Endothelial cell of umbilical vein (primary cell): Measurements from ENCODE around the gene ZSCAN1. TPM values are rescaled to one million over a fixed set of nuclear protein-coding genes. Genes with fewer than 3 reads are reported as not detected.

Experiments used
- BruUV-seq: library from RNA; stranded (reverse); fragments of 400-500 nt; replicated peaks from 2 replicates; lab custom pipeline; 2021; lab: Mats Ljungman, UMichigan
- CTCF ChIA-PET: fragments of 300-600, 350-600 bp; sonication (Branson Sonifier 250); formaldehyde crosslinking; loops from one replicate; lab custom pipeline; 2021; ENCODE audit warnings: antibody characterized with exemption, inconsistent platforms; lab: Charles Lee
- POLR2A ChIA-PET: fragments of 300-600, 350-600 bp; sonication (Branson Sonifier 250); formaldehyde crosslinking; loops from one replicate; lab custom pipeline; 2021; ENCODE audit warnings: antibody characterized with exemption, inconsistent platforms; lab: Charles Lee
- DNase-seq: peaks from one replicate; pipeline ENCODE4 v3.0.0-alpha.2; 2011; ENCODE audit warnings: low read depth, low spot score
- FAIRE-seq: peaks from 2 replicates; lab custom pipeline; 2011; peaks lifted over from hg19 to GRCh38; lab: Jason Lieb, UNC
- H2AFZ ChIP-seq: 2 replicates; pipeline ENCODE4 v1.6.0; 2012; ENCODE audit warnings: low read depth, low read length, control low read depth, inconsistent platforms
- H3K27ac ChIP-seq: 2 replicates; pipeline ENCODE4 v1.5.1; 2011; ENCODE audit warnings: low read depth, mild to moderate bottlenecking, control low read depth, low read length, moderate library complexity; ENCODE audit not compliant: insufficient read depth
- H3K27me3 ChIP-seq, 2 experiments: 2 replicates each; pipeline versions ENCODE4 v1.6.0 to v1.6.1; 2011; ENCODE audit warnings: low read length in 2 of 2, mixed read lengths in 1 of 2; ENCODE audit not compliant: control insufficient read depth in 2 of 2, insufficient read depth in 2 of 2
- H3K36me3 ChIP-seq, 2 experiments: 2 replicates in 1 of 2; 3 replicates in 1 of 2; pipeline ENCODE4 v1.5.1; 2011; ENCODE audit warnings: low read length in 2 of 2, mild to moderate bottlenecking in 1 of 2, moderate library complexity in 1 of 2; ENCODE audit not compliant: control insufficient read depth in 2 of 2, insufficient read depth in 2 of 2; ENCODE audit errors: extremely low read depth in 1 of 2
- H3K4me1 ChIP-seq: 3 replicates; pipeline ENCODE4 v1.5.1; 2011; ENCODE audit warnings: mild to moderate bottlenecking, low read length; ENCODE audit not compliant: control insufficient read depth, insufficient read depth; ENCODE audit errors: extremely low read depth
- H3K4me2 ChIP-seq: 2 replicates; pipeline ENCODE4 v1.6.1; 2011; ENCODE audit warnings: low read length, control low read depth, mixed read lengths; ENCODE audit not compliant: insufficient read depth
- H3K4me3 ChIP-seq, 3 experiments: fragments of 200-600 bp in 1 of 3; sonication (generic), shearing (Covaris generic) in 1 of 3; replicated peaks in 1 of 3; 2 replicates each; pipeline ENCODE4 v1.5.1; 2011 to 2016; ENCODE audit warnings: control low read depth in 3 of 3, low read length in 3 of 3, mild to moderate bottlenecking in 2 of 3, inconsistent platforms in 1 of 3, low read depth in 1 of 3, moderate library complexity in 1 of 3; ENCODE audit not compliant: insufficient read depth in 1 of 3
- H3K79me2 ChIP-seq: 2 replicates; pipeline ENCODE4 v1.6.0; 2012; ENCODE audit warnings: low read length, inconsistent platforms; ENCODE audit not compliant: control insufficient read depth, insufficient read depth
- H3K9ac ChIP-seq: replicated peaks from 2 replicates; pipeline ENCODE3; 2011; ENCODE audit warnings: low read length, control low read depth; ENCODE audit not compliant: insufficient read depth; ENCODE audit errors: extremely low read depth
- H3K9me1 ChIP-seq: replicated peaks from 3 replicates; pipeline ENCODE4 v1.6.0; 2011; ENCODE audit warnings: mild to moderate bottlenecking, low read length; ENCODE audit not compliant: control insufficient read depth, insufficient read depth; ENCODE audit errors: extremely low read depth
- H3K9me3 ChIP-seq: replicated peaks from 2 replicates; pipeline ENCODE4 v1.5.1; 2012; ENCODE audit warnings: low read length, inconsistent platforms; ENCODE audit not compliant: control insufficient read depth, insufficient read depth
- H4K20me1 ChIP-seq: replicated peaks from 2 replicates; pipeline ENCODE3; 2011; ENCODE audit warnings: mild to moderate bottlenecking, low read length; ENCODE audit not compliant: control insufficient read depth, insufficient read depth; ENCODE audit errors: extremely low read depth
- FOS ChIP-seq: IDR thresholded peaks from 2 replicates; pipeline ENCODE4 v1.6.1; 2011; ENCODE audit warnings: mild to moderate bottlenecking, low read length, moderate library complexity, borderline replicate concordance; ENCODE audit not compliant: insufficient read depth
- GATA2 ChIP-seq: IDR thresholded peaks from 2 replicates; pipeline ENCODE4 v1.7.0; 2011; ENCODE audit warnings: low read depth, mild to moderate bottlenecking, moderate library complexity, mixed read lengths, low read length; ENCODE audit not compliant: insufficient read length, insufficient read depth
- JUN ChIP-seq: IDR thresholded peaks from 2 replicates; pipeline ENCODE4 v1.6.1; 2011; ENCODE audit warnings: borderline replicate concordance, low read depth; ENCODE audit not compliant: insufficient read length, insufficient read depth
- MAX ChIP-seq: IDR thresholded peaks from 2 replicates; pipeline ENCODE4 v1.6.1; 2011; ENCODE audit not compliant: insufficient read depth, insufficient read length
- MYC ChIP-seq: IDR thresholded peaks from one replicate; pipeline ENCODE4 v1.6.1; 2011; ENCODE audit warnings: mild to moderate bottlenecking, low read depth, low read length
- POLR2A ChIP-seq: IDR thresholded peaks from 2 replicates; pipeline ENCODE4 v1.6.1; 2012; ENCODE audit warnings: low read depth, mild to moderate bottlenecking, control low read depth, low read length
- POLR2AphosphoS5 ChIP-seq: IDR thresholded peaks from 2 replicates; pipeline ENCODE4 v1.6.1; 2012; ENCODE audit warnings: low read depth, mild to moderate bottlenecking, control low read depth, low read length, moderate library complexity; ENCODE audit not compliant: insufficient read depth
- dilution Hi-C: fragments of 300-500 bp; cut with MboI; formaldehyde crosslinking; loops from one replicate; pipeline ENCODE4 v1.15.0; 2019; ENCODE audit warnings: low sequenced_read_pairs; ENCODE audit not compliant: extremely low pct_ligation_motif_present
- intact Hi-C: fragments of 100-400 bp; cut with micrococcal nuclease; formaldehyde crosslinking; loops from one replicate; pipeline ENCODE4 v1.10.0; 2022
- polyA plus RNA-seq, 4 experiments: library from polyadenylated mRNA; depleted of rRNA in 3 of 4; stranded (reverse) in 3 of 4; unstranded in 1 of 4; fragments of >200 nt; gene quantifications; 2 replicates each; pipeline versions ENCODE4 v1.2.1 to v1.2.3, GENCODE V29; 2011 to 2012; ENCODE audit warnings: missing spikeins in 1 of 4
- total RNA-seq: library from RNA; stranded (reverse); gene quantifications from 2 replicates; pipeline ENCODE4 v1.2.3, GENCODE V29; 2021
- TF ChIP-seq, protein P1 (sequence below), 2 donors: IDR thresholded peaks; 1 replicate in 1 of 2; 2 replicates in 1 of 2; pipeline ENCODE4 v1.5.1; 2011; ENCODE audit warnings: low read length in 2 of 2, mild to moderate bottlenecking in 2 of 2, moderate library complexity in 2 of 2, control low read depth in 1 of 2, inconsistent platforms in 1 of 2, low read depth in 1 of 2; ENCODE audit not compliant: insufficient read depth in 1 of 2; ENCODE audit errors: extremely low read depth in 1 of 2

The ZSCAN1 gene
- total and polyA plus RNA-seq, 2 donors (not counting 3 experiments of a cell fraction or from before 2014, with no cell fraction given) = 0.10 TPM; not detected in 1

DNA sequence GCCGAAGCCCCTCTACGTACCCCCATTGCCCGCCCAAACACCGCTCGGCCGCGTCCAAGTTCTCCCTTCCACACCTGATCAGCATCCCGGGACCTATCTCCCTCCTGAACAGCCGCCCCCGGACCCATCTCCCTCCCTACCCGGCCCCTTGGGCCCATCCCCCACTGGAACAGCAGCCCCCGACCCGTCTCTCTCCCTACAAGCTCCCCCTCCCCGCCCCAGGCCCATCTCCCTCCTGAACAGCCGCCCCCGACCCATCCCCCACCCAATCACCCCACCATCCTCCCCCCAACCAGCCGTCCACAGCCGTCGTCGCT, 610 bp downstream of the ZSCAN1 start:
- ChIA-PET POLR2A (no interaction called here), CTCF (no interaction called here)
- TF ChIP-seq JUN (no peak), GATA2 (no peak), POLR2AphosphoS5 (no peak), POLR2A (no peak), MYC (no peak)
- TF ChIP-seq, protein P1, sequence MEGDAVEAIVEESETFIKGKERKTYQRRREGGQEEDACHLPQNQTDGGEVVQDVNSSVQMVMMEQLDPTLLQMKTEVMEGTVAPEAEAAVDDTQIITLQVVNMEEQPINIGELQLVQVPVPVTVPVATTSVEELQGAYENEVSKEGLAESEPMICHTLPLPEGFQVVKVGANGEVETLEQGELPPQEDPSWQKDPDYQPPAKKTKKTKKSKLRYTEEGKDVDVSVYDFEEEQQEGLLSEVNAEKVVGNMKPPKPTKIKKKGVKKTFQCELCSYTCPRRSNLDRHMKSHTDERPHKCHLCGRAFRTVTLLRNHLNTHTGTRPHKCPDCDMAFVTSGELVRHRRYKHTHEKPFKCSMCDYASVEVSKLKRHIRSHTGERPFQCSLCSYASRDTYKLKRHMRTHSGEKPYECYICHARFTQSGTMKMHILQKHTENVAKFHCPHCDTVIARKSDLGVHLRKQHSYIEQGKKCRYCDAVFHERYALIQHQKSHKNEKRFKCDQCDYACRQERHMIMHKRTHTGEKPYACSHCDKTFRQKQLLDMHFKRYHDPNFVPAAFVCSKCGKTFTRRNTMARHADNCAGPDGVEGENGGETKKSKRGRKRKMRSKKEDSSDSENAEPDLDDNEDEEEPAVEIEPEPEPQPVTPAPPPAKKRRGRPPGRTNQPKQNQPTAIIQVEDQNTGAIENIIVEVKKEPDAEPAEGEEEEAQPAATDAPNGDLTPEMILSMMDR (IDR thresholded peaks at IDR 0.05; ENCODE audit: extremely low read depth in 1 of 2, insufficient read depth in 1 of 2, low read depth in 1 of 2, low read length in 2 of 2) = no peak
- Histone ChIP-seq H3K9ac (no peak overlapping the region), H3K36me3 (no peaks in the 10 kb centered on the region), H3K9me1 (no peaks in the 10 kb centered on the region), H3K79me2 (no peaks in the 10 kb centered on the region), H3K27ac (no peak overlapping the region), H2AFZ (no peak overlapping the region), H3K4me3 (no peak overlapping the region), H3K9me3 (peaks cover under 1% of the 10 kb centered on the region), H3K27me3 (no peaks in the 10 kb centered on the region), H3K4me2 (no peak overlapping the region), H4K20me1 (no peaks in the 10 kb centered on the region), H3K4me1 (no peaks in the 10 kb centered on the region)
- dilution Hi-C loops = no loop called here
- BruUV-seq = no TSS peak
- intact Hi-C loops = no loop called here
- FAIRE-seq (no peak), DNase-seq (no peak)

- Histone ChIP-seq H2AFZ (no peak overlapping the region), H3K27me3 (no peaks in the 10 kb centered on the region), H3K27ac (no peak overlapping the region), H3K79me2 (no peaks in the 10 kb centered on the region), H4K20me1 (no peaks in the 10 kb centered on the region), H3K4me2 (no peak overlapping the region), H3K9ac (no peak overlapping the region), H3K9me3 (peaks cover 4% of the 10 kb centered on the region), H3K36me3 (no peaks in the 10 kb centered on the region), H3K4me3 (no peak overlapping the region), H3K9me1 (no peaks in the 10 kb centered on the region), H3K4me1 (no peaks in the 10 kb centered on the region)
- dilution Hi-C loops = no loop called here
- TF ChIP-seq MAX (no peak), FOS (no peak), POLR2A (no peak)
- ChIA-PET CTCF (no interaction called here), POLR2A (no interaction called here)
- BruUV-seq = no TSS peak
- DNase-seq = no peak
- intact Hi-C loops = no loop called here
- no peak for FAIRE-seq
These were observed 2.0 kb downstream of the ZSCAN1 start for GRCh38 chr19:58035863-58036262.
